CD14-positive monocyte (primary cell): Measurements from ENCODE around the gene SF3B4. TPM values are rescaled to one million over a fixed set of nuclear protein-coding genes. Genes with fewer than 3 reads are reported as not detected.

Source experiments
- DNase-seq, 3 donors: peaks; one replicate each; pipeline ENCODE4 v3.0.0-alpha.2; 2011 to 2022
- H2AFZ ChIP-seq: 2 replicates; pipeline ENCODE4 v1.6.0; 2012; ENCODE audit warnings: mild to moderate bottlenecking, low read depth, low read length, inconsistent platforms; ENCODE audit not compliant: insufficient read depth, poor library complexity, severe bottlenecking
- H3K27ac ChIP-seq, 2 donors: 1 replicate in 1 of 2; 2 replicates in 1 of 2; pipeline ENCODE4 v1.5.1; 2012 to 2013; ENCODE audit warnings: low read length in 2 of 2, control low read depth in 1 of 2, inconsistent platforms in 1 of 2, low read depth in 1 of 2, mild to moderate bottlenecking in 1 of 2
- H3K27me3 ChIP-seq, 2 donors: one replicate each; pipeline versions ENCODE4 v1.6.0 to v1.6.1; 2011 to 2013; ENCODE audit warnings: low read length in 2 of 2; ENCODE audit not compliant: control insufficient read depth in 2 of 2, insufficient read depth in 2 of 2
- H3K36me3 ChIP-seq, 2 donors: replicated peaks in 1 of 2; 1 replicate in 1 of 2; 2 replicates in 1 of 2; pipeline versions ENCODE4 v1.5.1 to v1.6.1; 2012 to 2013; ENCODE audit warnings: low read length in 2 of 2, control low read depth in 1 of 2, inconsistent platforms in 1 of 2, mild to moderate bottlenecking in 1 of 2; ENCODE audit not compliant: insufficient read depth in 2 of 2, control insufficient read depth in 1 of 2
- H3K4me1 ChIP-seq, 2 donors: 1 replicate in 1 of 2; 2 replicates in 1 of 2; pipeline versions ENCODE4 v1.5.1 to v1.6.1; 2012 to 2013; ENCODE audit warnings: low read length in 2 of 2, control low read depth in 1 of 2, inconsistent platforms in 1 of 2, mild to moderate bottlenecking in 1 of 2, moderate library complexity in 1 of 2; ENCODE audit not compliant: insufficient read depth in 2 of 2, control insufficient read depth in 1 of 2
- H3K4me2 ChIP-seq: replicated peaks from 2 replicates; pipeline ENCODE3; 2012; ENCODE audit warnings: low read length, moderate library complexity, mild to moderate bottlenecking; ENCODE audit not compliant: poor library complexity, severe bottlenecking; ENCODE audit errors: extremely low read depth
- H3K4me3 ChIP-seq, 3 experiments: fragments of 200-600 bp in 1 of 3; sonication (generic) in 1 of 3; replicated peaks in 1 of 3; 1 replicate in 2 of 3; 2 replicates in 1 of 3; pipeline ENCODE4 v1.5.1; 2011 to 2013; ENCODE audit warnings: low read length in 3 of 3, mild to moderate bottlenecking in 3 of 3, control low read depth in 2 of 3, low read depth in 2 of 3, inconsistent platforms in 1 of 3, moderate library complexity in 1 of 3
- H3K79me2 ChIP-seq: 2 replicates; pipeline ENCODE4 v1.6.0; 2012; ENCODE audit warnings: mild to moderate bottlenecking, control low read depth, inconsistent platforms, low read length, moderate library complexity; ENCODE audit not compliant: insufficient read depth
- H3K9ac ChIP-seq: 2 replicates; pipeline ENCODE4 v1.6.0; 2017; ENCODE audit warnings: low read length, mild to moderate bottlenecking; ENCODE audit not compliant: insufficient read depth, poor library complexity, severe bottlenecking
- H3K9me3 ChIP-seq, 2 donors: replicated peaks in 1 of 2; 1 replicate in 1 of 2; 2 replicates in 1 of 2; pipeline versions ENCODE4 v1.5.1 to v1.6.1; 2012 to 2013; ENCODE audit warnings: low read length in 2 of 2, control low read depth in 1 of 2; ENCODE audit not compliant: control insufficient read depth in 1 of 2, insufficient read depth in 1 of 2
- H4K20me1 ChIP-seq: 2 replicates; pipeline ENCODE4 v1.6.0; 2012; ENCODE audit warnings: mild to moderate bottlenecking, low read length, control low read depth, moderate library complexity; ENCODE audit not compliant: insufficient read depth
- H3K27ac Mint-ChIP-seq, 7 donors: one replicate each; pipeline ENCODE4 v1.8.0; 2020; ENCODE audit warnings: mild to moderate bottlenecking in 7 of 7, mixed read lengths in 7 of 7, moderate library complexity in 6 of 7, inconsistent platforms in 2 of 7
- H3K27me3 Mint-ChIP-seq, 3 donors: one replicate each; pipeline ENCODE4 v1.8.0; 2021 to 2022; ENCODE audit warnings: low read depth in 3 of 3, mild to moderate bottlenecking in 3 of 3, mixed read lengths in 3 of 3, moderate library complexity in 3 of 3, inconsistent platforms in 1 of 3
- H3K36me3 Mint-ChIP-seq, 2 donors: one replicate each; pipeline ENCODE4 v1.8.0; 2020; ENCODE audit warnings: mixed read lengths in 2 of 2, inconsistent platforms in 1 of 2, mild to moderate bottlenecking in 1 of 2
- H3K4me1 Mint-ChIP-seq: one replicate; pipeline ENCODE4 v1.8.0; 2020; ENCODE audit warnings: mild to moderate bottlenecking, mixed read lengths
- H3K4me3 Mint-ChIP-seq, 2 donors: one replicate each; pipeline ENCODE4 v1.8.0; 2020; ENCODE audit warnings: mild to moderate bottlenecking in 2 of 2, mixed read lengths in 2 of 2, moderate library complexity in 1 of 2
- H3K9me3 Mint-ChIP-seq, 7 donors: one replicate each; pipeline ENCODE4 v1.8.0; 2020 to 2022; ENCODE audit warnings: mixed read lengths in 7 of 7, mild to moderate bottlenecking in 6 of 7, moderate library complexity in 6 of 7, inconsistent platforms in 2 of 7
- CTCF ChIP-seq: fragments of 200-600 bp; IDR thresholded peaks from one replicate; pipeline ENCODE4 v1.8.0; 2022; ENCODE audit warnings: antibody characterized with exemption, mild to moderate bottlenecking
- WGBS: methylation state at CpG from one replicate; pipeline ENCODE4 v1.1.5; 2013; ENCODE audit warnings: missing lambda C conversion rate; ENCODE audit not compliant: insufficient coverage; 5-methylcytosine and 5-hydroxymethylcytosine counted together
- intact Hi-C, 2 donors: fragments of 100-400 bp; cut with micrococcal nuclease; formaldehyde crosslinking; loops; one replicate each; pipeline versions ENCODE4 v1.15.0 to v1.15.1; 2023
- polyA plus RNA-seq, 3 donors: library from polyadenylated mRNA; depleted of rRNA in 1 of 3; unstranded in 2 of 3; stranded (reverse) in 1 of 3; fragments of 300-500 nt in 2 of 3; fragments of >200 nt in 1 of 3; fragmentation: Illumina TruSeq in 2 of 3; gene quantifications; 1 replicate in 2 of 3; 2 replicates in 1 of 3; pipeline ENCODE4 v1.2.3, GENCODE V29; 2012 to 2021

Gene SF3B4
- polyA plus RNA-seq, 3 donors, result 52.2 to 78.6 (median 64.6) TPM

GRCh38 chr1:149949911-149950310 lies 22.3 kb upstream of the SF3B4 start:
- peaks cover 0 to 4% (median 1%) of the 10 kb centered on the region in 7 donors for H3K9me3 Mint-ChIP-seq
- no peaks in the 10 kb centered on the region for H3K4me1 ChIP-seq
- H3K27me3 Mint-ChIP-seq, result peaks cover 24 to 46% (median 30%) of the 10 kb centered on the region in 3 donors
- H3K27ac Mint-ChIP-seq, result peak overlapping the region in 1 of 7 donors; percentile 20
- peaks cover 0 to 2% of the 10 kb centered on the region in 2 donors for H3K36me3 Mint-ChIP-seq
- H3K27ac ChIP-seq, result no peak overlapping the region
- no peak overlapping the region for H3K9ac ChIP-seq
- H3K4me2 ChIP-seq, result no peak overlapping the region
- H3K79me2 ChIP-seq, result no peaks in the 10 kb centered on the region
- no peak for TF ChIP-seq CTCF
- H2AFZ ChIP-seq, result no peak overlapping the region
- no peaks in the 10 kb centered on the region for H3K36me3 ChIP-seq
- H3K4me1 Mint-ChIP-seq, result no peaks in the 10 kb centered on the region
- no peaks in the 10 kb centered on the region for H4K20me1 ChIP-seq
- no peak overlapping the region for H3K4me3 ChIP-seq
- intact Hi-C loops, result no loop called here
- no peak overlapping the region for H3K4me3 Mint-ChIP-seq
- WGBS, result no CpG with 5 or more reads among the region's 6 CpGs
- H3K9me3 ChIP-seq, result no peaks in the 10 kb centered on the region
- H3K27me3 ChIP-seq, result no peaks in the 10 kb centered on the region
- no peak for DNase-seq

GRCh38 chr1:149945206-149945605 lies 17.6 kb upstream of the SF3B4 start:
- Mint-ChIP-seq H3K9me3 (peaks cover 0 to 2% (median 0%) of the 10 kb centered on the region in 7 donors), H3K27ac (peak overlapping the region in 1 of 7 donors; percentile 35), H3K36me3 (no peaks in the 10 kb centered on the region), H3K27me3 (peaks cover 14 to 36% (median 20%) of the 10 kb centered on the region in 3 donors), H3K4me1 (peaks cover 1% of the 10 kb centered on the region), H3K4me3 (no peak overlapping the region)
- H3K36me3 ChIP-seq, result no peaks in the 10 kb centered on the region
- 100% methylated on average over 3 of the region's 4 CpGs for WGBS
- H3K9ac ChIP-seq, result no peak overlapping the region
- H3K9me3 ChIP-seq, result no peaks in the 10 kb centered on the region
- no peak for DNase-seq
- TF ChIP-seq CTCF, result no peak
- H3K4me3 ChIP-seq, result no peak overlapping the region
- H2AFZ ChIP-seq, result no peak overlapping the region
- intact Hi-C loops, result no loop called here
- no peak overlapping the region for H3K27ac ChIP-seq
- H4K20me1 ChIP-seq, result no peaks in the 10 kb centered on the region
- peaks cover 0 to 7% of the 10 kb centered on the region in 2 donors for H3K27me3 ChIP-seq
- no peak overlapping the region for H3K4me2 ChIP-seq
- no peaks in the 10 kb centered on the region for H3K79me2 ChIP-seq
- H3K4me1 ChIP-seq, result no peaks in the 10 kb centered on the region
